Measurements from ENCODE around the gene AFF1. TPM values are rescaled to one million over a fixed set of nuclear protein-coding genes. Genes with fewer than 3 reads are reported as not detected.
"Not testable (repeated sequence)": the region's sequence is repeated elsewhere in the genome, so short reads cannot be mapped to it uniquely, and the experiment has no call there.

Gene AFF1
- total RNA-seq, 1 donor from 2014 or later = 121 TPM

DNA sequence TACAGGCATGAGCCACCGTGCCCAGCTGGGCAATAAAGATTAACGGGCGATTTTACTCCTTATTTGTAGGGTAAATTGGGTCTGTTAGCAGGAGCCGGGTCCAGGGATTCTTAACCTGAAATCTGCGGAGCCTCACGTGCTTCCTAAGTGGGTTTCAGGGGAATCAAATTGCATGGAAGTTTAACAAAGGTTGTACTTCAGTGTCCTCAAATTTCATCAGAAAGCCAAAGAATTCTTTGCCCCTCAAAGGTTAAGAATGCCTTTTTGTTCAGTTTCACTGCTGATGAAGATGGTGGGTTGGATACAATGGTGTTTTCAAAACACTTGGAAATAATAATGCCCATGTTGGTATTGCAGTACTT is 67.9 kb downstream of the AFF1 start:
- no peak for DNase-seq (ENCODE audit: low spot score)
- intact Hi-C loops (cut with DNase I) = loop anchor here (10.0 kb wide), 2 partner anchors 68 to 92 kb away; partner anchors contain the start of gene AFF1
- ATAC-seq = no peak

DNA sequence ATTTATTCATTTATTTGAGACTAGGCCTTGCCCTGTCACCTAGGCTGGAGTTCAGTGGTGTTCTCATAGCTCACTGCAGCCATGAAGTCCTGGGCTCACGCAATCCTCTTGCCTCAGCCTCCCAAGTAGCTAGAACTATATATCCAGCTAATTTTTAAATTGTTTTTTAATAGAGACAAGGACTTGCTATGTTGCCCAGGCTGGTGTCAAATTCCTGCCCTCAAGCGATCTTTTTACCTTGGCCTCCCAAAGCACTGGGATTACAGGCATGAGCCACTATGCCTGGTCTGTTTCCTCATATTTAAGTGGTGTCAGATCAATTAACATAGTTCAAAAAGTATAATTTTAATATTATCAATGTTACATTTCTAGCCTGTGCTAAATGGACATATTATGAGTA is 68.5 kb downstream of the AFF1 start:
- no peak for DNase-seq (ENCODE audit: low spot score)
- intact Hi-C loops (cut with DNase I) = loop anchor here (10.0 kb wide), 2 partner anchors 68 to 92 kb away; partner anchors contain the start of gene AFF1
- no peak for ATAC-seq

DNA sequence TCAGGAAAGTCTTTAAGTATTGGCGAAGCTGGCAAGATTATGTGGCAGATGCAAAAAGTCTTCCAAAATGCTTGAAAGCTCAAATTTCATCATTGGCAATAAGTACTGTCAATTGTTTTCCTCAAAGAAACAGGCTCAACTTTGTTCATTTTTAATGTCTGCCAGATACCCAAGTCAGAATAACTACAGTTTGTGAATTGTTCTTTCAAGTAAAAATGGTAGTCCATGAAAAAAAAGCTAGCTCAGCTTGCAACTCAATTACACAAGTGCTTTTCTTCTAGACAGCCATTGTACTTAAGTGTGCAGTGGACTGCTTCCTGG is 70.5 kb downstream of the AFF1 start:
- intact Hi-C loops (cut with DNase I) = loop anchor here (10.0 kb wide), 2 partner anchors 71 to 89 kb away; partner anchors contain the start of gene AFF1
- DNase-seq (ENCODE audit: low spot score) (no peak), ATAC-seq (no peak)

DNA sequence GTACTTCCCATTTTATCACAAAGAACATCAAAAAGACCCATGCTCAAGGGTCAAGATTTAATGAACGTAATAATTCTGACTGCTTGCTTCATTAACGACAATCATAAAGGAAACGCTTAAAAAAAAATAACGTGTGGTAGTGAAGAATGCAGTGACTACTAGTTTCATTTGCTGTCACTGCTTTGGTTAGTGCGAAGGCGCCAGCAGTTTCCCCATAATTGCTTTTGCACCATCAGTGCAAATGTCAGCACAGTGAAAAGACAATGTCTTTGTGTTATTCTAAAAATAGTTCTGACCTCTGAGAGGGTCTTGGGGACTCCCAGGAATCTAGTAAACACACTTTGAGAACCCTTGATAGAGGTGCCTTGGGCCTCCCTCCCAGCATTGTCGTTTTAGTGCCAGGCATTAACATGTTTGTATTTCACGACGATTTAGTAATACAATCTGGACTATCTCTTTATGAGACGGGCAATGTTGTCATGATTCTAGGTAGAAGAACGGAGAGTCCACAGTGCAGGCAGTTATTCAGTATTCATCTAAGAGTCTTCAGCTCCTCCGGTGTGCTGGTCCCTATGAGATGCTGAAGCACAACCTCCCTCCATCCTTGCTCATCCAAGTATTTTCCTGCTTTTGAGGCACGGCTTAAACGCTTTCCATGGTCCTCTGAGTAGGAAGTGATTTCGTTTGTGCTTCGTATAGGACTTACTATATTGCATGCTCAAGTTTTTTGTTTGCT is 71.0 kb downstream of the AFF1 start:
- peak; percentile 23 for ATAC-seq
- DNase-seq (ENCODE audit: low spot score) = no peak
- intact Hi-C loops (cut with DNase I) = loop anchor here (10.0 kb wide), 2 partner anchors 71 to 89 kb away; partner anchors contain the start of gene AFF1

DNA sequence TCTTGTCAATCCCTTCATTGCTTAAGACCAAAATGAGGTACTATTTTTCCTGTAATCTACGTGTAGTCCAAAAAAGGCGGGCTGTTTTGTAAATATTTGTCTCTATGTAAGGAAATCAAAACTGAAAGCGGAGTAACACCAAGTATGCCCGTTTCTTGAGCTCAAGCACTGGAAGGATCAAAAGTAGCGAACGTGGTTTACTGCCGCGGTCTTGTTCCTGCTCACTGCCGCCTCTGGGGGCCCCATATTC is 71.5 kb downstream of the AFF1 start:
- intact Hi-C loops (cut with DNase I) = loop anchor here (10.0 kb wide), 2 partner anchors 72 to 88 kb away; partner anchors contain the start of gene AFF1
- DNase-seq (ENCODE audit: low spot score) (no peak), ATAC-seq (no peak)

DNA sequence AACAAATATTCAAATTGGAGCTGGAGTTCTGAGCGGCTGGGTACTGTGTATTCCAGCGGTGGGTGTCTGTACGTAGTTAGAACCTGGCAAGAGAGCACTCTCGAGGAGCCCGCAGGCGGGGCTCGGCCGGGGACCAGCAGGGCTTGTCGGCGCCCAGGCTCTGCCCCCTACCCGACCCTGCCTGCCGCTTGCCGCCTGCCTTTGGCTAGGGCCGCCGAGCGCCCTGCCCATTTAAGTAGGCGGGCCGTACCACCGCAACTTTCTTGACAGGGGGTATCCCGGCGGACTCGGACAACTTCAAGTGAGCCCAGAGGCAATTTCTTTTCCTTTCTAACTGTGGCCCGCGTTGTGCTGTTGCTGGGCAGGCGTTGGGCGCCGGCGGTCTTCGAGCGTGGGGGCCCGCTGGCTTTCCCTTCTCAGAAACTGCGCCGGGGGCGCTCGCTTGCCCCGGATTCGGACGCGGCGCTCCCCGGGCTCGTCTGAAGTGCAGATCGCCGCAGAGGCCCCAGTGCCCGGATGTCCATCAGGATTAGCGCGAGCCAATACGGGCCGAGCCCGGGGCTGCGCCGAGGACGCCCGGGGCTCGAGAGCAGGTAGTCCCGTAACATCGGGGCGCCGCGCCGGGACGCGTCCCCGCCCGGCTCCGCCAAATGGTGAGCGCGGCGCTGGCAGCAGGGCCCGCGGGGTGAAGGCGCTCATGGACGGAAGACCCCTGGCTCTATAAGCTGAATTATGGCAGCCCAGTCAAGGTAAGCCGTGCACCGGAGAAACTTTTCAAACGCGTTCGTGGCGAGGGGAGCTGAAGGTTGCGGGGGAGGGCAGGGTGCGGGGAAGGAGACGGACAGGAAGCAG is 72.1 kb downstream of the AFF1 start:
- intact Hi-C loops (cut with DNase I) = loop anchor here (10.0 kb wide), 2 partner anchors 72 to 88 kb away; partner anchors contain the start of gene AFF1
- peak; percentile 95 for DNase-seq (ENCODE audit: low spot score)
- ATAC-seq = peak; percentile 96

DNA sequence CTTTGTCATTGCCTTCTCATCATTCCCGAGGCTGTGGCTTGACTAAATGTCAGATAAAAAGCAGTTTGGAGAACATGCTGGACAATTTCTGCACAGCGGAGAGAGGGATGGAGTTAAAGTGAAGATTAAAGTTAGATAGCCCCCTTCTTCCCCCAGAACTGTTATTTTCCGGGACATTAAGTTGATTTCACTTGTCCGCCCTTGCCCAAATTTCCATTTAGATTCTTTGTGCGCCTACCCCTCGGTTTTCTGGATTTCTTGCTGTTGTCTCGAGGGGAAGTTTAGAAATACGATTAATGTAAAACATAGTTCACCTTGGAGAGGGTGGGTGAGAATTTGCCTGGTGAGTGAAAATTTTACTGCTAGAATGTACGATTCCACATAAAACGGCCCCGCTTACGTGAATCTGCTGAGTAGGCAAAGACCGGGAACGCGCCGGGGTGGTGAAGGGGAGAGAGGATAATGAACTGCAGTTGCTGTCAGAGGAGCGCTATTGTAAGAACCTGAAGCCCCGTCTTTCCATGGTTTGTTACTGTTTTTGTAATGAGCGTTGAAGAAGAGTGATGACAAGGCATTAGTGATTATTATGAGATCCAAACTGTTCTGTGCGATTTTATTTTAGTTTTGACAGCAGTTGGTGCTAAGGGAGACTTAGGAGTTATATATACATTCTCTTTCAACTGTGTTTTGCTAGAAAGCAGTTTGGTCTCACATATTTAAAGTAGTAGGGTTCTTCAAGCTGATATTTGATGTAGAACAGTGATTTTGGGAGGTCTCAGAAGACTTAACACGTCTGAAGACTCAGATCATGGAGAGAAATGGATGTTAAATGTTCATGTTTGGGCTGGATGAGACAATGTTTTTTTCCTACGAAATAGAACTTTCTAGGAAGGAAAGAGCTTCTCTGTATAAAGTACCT is 73.0 kb downstream of the AFF1 start:
- DNase-seq (ENCODE audit: low spot score) = peak; percentile 83
- peak; percentile 49 for ATAC-seq
- intact Hi-C loops (cut with DNase I) = loop anchor here (10.0 kb wide), 2 partner anchors 73 to 87 kb away; partner anchors contain the start of gene AFF1

DNA sequence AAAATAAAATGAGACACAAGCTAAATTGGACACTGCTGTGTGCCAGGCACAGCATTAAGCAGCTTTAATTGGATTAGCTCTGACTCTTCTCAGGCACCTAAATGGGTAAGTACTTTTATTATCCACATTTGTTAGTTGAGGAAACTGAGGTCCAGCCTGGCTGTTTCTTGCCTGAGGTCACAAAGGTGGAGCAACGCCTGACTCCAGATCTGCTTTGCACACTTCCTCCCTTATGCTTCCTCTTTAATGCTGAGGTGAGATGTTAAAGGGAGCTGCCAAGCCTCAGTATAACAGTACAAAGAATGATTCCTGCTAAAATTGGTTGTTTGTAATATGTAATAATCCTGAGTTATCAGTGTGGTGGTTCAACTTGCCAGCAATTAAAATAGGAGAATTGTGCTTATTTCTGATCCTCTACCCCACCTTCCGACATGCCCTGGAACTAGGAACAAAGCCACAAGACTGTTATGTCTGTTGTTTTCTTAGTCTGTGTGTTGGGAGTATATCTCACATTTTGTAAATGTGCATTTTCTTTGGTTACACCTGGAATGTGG is 74.4 kb downstream of the AFF1 start:
- intact Hi-C loops (cut with DNase I) = loop anchor here (10.0 kb wide), 2 partner anchors 74 to 86 kb away; partner anchors contain the start of gene AFF1
- ATAC-seq (no peak), DNase-seq (ENCODE audit: low spot score) (no peak)

DNA sequence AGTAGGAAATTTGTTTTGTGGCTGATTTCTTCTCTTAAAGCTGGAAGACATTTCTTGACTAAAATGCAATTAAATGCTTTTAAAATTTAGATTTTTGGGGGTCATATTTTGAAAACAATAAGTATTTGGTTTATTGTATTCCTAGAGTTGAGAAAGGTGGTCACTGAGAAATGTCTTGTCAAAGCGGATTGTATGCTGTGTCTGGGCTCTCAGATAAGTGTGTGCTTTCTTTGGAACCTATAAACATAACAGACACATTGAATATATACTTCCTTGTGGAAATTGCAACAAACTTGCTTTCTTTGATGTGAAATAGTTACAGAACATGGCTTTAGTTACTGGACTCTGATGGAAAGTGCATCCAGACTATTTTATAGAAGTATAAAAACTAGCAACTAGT is 75.4 kb downstream of the AFF1 start:
- DNase-seq (ENCODE audit: low spot score) (no peak), ATAC-seq (no peak)
- intact Hi-C loops (cut with DNase I) = no loop called here

DNA sequence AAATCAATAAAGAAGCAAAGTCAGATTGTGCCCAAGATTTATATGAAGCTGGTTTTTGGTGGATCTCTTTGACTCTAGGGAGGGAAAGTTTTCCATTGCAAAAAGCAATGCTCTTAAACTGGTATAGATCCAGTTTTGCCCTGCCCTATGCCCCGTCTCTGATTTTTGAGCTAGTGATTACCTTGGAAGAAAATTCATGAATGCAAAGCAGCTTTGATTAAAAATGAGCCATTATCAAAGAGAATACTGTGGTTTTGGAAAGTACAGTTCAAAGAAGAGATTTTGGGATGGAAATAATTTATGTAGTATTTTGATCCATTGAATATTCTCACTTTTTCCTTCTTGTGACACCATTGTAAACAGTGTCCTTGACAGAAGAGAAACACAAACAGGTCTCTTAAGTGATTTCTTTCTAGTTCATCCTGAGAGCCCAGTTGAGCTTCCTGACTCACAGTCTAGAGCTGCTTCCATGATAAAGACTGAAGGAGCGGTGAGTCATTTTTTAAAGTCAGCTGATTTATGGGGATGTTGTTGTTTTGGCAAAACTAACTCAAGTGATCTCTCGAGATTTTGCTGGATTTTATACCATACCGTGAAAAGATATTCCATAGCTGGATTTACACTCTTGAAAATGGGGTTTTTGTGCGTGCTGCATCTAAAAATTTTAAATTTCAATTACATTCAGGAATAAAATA is 76.7 kb downstream of the AFF1 start:
- intact Hi-C loops (cut with DNase I) = no loop called here
- DNase-seq (ENCODE audit: low spot score) (no peak), ATAC-seq (no peak)

DNA sequence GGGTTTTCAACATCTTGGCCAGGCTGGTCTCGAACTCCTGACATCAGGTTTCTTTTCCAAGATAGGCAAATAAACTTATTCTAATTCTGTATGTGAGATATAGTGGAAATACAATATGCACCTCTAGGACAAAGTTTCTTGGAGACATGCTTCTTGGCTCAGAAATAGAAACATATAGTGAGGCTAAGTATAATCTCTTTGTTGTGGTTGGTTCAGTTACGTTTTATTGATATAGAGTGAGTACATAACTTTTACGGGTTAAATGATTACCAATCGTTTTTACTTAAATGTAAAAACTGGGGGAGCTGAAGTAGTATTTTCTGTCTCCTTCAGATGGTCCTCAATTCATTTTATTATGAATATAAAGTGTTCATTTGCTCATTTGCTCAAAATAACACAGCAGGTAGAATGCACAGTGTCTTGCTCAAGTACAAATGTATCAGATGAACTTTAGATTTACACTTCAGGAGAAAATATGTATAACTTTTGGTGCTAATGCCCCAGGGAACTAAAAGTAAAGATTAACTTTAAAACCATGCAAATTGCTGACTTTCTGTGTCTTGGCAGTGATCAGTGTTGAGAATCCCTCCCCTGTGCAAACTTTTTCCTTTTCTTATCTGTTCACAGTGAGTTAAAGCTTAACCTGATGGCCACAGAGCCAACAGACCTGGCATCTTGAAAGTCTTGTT is 77.6 kb downstream of the AFF1 start:
- DNase-seq (ENCODE audit: low spot score) (no peak), ATAC-seq (no peak)
- intact Hi-C loops (cut with DNase I) = no loop called here

DNA sequence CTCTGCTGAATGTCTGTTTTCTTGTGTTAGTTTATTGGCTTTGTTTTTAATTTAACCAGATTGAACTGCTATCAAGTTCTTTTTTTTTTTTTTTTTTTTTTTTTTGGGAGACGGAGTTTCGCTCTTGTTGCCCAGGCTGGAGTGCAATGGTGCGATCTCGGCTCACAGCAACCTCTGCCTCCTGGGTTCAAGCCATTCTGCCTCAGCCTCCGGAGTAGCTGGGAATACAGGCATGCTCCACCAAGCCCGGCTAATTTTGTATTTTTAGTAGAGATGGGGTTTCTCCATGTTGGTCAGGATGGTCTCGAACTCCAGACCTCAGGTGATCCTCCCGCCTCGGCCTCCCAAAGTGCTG is 78.1 kb downstream of the AFF1 start:
- DNase-seq (ENCODE audit: low spot score); intact Hi-C loops (cut with DNase I); ATAC-seq: not testable (repeated sequence)

DNA sequence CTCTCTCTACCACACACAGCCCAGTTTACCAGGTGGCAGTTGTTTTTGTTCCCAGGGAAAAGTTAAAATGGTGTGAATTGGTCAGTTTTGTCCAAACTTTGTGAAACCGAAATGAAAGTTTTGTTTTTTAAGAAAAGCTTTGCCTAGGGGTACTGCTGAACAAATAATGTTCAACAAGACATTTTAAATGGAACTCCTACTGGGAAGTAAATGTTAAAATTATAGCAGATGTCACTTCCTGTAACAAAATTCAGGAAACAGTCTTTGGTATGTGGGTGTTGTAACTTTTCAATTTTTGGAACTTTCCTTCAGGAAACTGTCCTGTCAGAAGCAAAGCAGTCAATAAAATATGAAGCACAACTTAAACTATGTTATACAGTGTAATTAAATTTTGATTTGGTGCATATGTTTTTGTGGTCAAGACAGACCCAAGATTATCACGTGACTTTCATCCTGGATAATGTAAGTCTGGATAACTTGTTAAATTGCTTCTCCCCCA is 79.5 kb downstream of the AFF1 start:
- intact Hi-C loops (cut with DNase I) = no loop called here
- DNase-seq (ENCODE audit: low spot score) (no peak), ATAC-seq (peak; percentile 65)

DNA sequence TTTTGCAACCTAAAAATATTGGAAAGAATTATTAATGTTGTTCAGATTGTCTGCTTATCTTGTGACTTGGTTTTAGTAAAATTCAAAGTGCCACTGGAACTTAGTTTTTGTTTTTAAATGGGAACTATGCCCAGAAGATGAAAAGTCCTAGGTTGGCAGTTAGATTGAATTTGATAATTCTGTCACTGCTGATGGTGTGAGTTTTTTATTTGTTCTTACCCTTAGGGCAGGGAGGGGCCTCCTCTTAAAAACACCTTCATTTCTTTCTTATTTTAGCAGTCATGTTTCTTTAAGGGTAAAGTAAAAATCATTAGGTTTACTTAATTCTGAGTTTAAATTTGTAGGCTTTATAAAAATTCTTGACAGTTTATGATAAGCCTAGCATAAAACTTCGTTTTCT is 80.6 kb downstream of the AFF1 start:
- no peak for ATAC-seq
- intact Hi-C loops (cut with DNase I) = no loop called here
- DNase-seq (ENCODE audit: low spot score) = no peak

DNA sequence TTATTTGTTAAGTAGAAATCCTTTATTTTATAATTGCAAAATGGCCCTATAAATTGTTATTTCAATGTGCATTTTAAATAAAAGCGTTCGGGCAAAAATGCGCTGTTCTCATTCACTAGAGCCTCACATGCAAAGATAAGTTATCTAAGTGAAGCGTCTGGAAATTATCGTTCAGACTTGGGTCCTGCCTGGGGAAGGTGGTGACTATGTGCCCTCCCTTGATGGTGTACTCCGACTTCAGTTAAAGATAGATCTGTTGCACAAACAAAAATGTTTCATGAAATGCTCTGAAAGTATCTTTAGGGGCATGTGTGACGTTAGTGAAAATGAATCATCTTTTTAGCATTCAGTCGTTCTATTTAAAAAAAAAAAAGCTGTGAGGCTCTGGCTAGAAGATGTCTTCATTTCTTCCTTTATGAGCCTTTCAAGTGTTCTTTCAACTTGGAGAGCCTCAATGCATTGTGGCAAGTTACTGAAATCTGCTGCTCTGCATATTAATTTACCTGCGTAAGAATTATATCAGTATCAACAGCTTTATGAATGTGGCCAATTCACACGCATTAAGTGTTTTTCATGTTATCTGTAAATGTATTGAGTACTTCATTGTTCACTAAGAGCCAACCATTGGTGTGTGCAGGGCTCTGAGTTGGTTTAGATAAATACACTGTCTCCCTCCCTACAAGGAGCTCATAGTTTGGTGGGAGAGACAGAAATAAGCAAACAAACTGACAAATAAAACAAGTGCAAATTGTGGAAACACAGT is 83.0 kb downstream of the AFF1 start:
- no peak for ATAC-seq
- no peak for DNase-seq (ENCODE audit: low spot score)
- intact Hi-C loops (cut with DNase I) = no loop called here

DNA sequence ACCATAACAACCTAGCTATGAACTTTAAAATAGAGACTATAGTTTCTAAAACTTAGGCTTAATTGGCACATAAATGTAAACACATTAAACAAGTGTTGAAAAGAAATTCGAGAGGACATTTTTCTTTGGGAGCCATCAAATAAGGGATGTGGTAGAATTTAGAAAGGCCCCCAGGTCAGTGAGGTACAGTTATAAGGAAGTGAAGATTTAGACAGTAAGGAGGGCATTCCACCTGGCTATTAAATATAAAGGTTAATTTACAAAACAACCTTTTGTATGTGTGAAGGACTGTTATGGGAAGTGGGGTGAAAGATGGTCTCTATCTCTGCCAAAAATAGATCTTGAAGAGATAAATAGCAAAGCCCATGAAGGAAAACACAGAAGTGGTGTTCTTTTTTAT is 83.9 kb downstream of the AFF1 start:
- DNase-seq (ENCODE audit: low spot score) = no peak
- ATAC-seq = no peak
- intact Hi-C loops (cut with DNase I) = no loop called here

DNA sequence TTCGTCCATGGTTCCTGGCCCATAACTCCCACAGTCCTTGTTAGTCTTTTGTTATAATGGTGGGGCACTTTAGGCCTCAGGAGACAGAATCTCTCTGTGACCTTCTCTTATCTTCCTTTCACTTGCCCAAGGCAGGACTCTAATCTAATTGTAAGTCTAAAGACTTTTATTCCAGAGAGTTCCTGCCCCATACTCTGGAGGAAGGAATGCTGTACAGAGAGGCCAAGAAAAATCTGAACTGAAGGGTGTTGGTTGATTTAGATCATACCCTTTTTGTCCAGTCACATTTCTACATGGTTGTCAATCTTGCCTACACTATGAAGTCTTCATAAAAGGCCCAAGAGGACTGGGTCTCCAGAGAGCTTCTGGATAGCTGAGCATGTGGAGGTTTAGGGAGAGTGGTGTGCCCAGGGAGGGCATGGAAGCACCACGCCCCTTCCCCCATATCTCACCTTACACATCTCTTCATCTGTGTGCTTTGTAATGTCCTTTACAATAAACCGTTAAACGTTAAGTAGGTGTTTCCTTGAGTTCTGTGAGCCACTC is 84.5 kb downstream of the AFF1 start:
- ATAC-seq = no peak
- no peak for DNase-seq (ENCODE audit: low spot score)
- intact Hi-C loops (cut with DNase I) = no loop called here
